Measurements from ENCODE around the gene PRIM2. TPM values are rescaled to one million over a fixed set of nuclear protein-coding genes. Genes with fewer than 3 reads are reported as not detected.
"Not testable (repeated sequence)": the region's sequence is repeated elsewhere in the genome, so short reads cannot be mapped to it uniquely, and the experiment has no call there.

PRIM2 gene
- total RNA-seq, 1 experiment from 2014 or later = 9.7 TPM

- H3K27me3 Mint-ChIP-seq (ENCODE audit: insufficient read depth, unreplicated experiment); H3K36me3 Mint-ChIP-seq (ENCODE audit: insufficient read depth, unreplicated experiment); H3K9me3 Mint-ChIP-seq (ENCODE audit: unreplicated experiment); CTCF ChIA-PET; H3K27ac Mint-ChIP-seq (ENCODE audit: low read depth, unreplicated experiment); DNase-seq (ENCODE audit: unreplicated experiment); H3K4me1 Mint-ChIP-seq (ENCODE audit: insufficient read depth, unreplicated experiment); intact Hi-C loops (cut with micrococcal nuclease); H3K4me3 Mint-ChIP-seq (ENCODE audit: unreplicated experiment); POLR2A ChIA-PET; BruUV-seq (replicated peaks): not testable (repeated sequence)
These were observed 314.3 kb downstream of the PRIM2 start for GRCh38 chr6:57631773-57632172.

DNA sequence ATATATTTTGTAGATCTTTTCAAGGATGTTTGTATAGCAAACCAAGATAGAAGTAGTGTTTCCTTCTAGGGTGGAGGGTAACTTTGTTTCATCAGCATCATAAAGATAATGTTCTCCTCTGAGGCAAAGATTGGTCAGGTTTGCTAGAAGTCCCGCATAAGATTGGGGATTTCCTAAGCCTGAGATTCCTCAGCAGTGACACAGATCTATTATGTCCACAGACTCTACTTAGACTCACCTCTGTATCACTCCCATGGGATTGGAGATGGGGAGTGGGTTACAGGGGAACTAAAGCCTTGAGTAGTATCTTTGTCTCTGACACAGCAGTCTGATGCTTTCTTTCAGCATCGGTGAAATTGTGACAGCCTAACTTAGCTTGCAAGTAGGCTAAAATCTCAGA is 341.1 kb downstream of the PRIM2 start:
- H3K27ac Mint-ChIP-seq (ENCODE audit: low read depth, unreplicated experiment); CTCF ChIA-PET; H3K4me1 Mint-ChIP-seq (ENCODE audit: insufficient read depth, unreplicated experiment); BruUV-seq (replicated peaks); H3K4me3 Mint-ChIP-seq (ENCODE audit: unreplicated experiment); H3K9me3 Mint-ChIP-seq (ENCODE audit: unreplicated experiment); intact Hi-C loops (cut with micrococcal nuclease); DNase-seq (ENCODE audit: unreplicated experiment); H3K27me3 Mint-ChIP-seq (ENCODE audit: insufficient read depth, unreplicated experiment); H3K36me3 Mint-ChIP-seq (ENCODE audit: insufficient read depth, unreplicated experiment): not testable (repeated sequence)
- POLR2A ChIA-PET = interaction anchor here (0.6 kb wide), 1 partner anchor 601 kb away, joined by 3 read pairs; no protein-coding TSS in a partner anchor

GRCh38 chr6:57659794-57660193 is 342.4 kb downstream of the PRIM2 start:
- H3K9me3 Mint-ChIP-seq (ENCODE audit: unreplicated experiment); H3K36me3 Mint-ChIP-seq (ENCODE audit: insufficient read depth, unreplicated experiment); H3K27ac Mint-ChIP-seq (ENCODE audit: low read depth, unreplicated experiment); H3K4me3 Mint-ChIP-seq (ENCODE audit: unreplicated experiment); H3K27me3 Mint-ChIP-seq (ENCODE audit: insufficient read depth, unreplicated experiment); POLR2A ChIA-PET; BruUV-seq (replicated peaks); H3K4me1 Mint-ChIP-seq (ENCODE audit: insufficient read depth, unreplicated experiment); DNase-seq (ENCODE audit: unreplicated experiment); CTCF ChIA-PET; intact Hi-C loops (cut with micrococcal nuclease): not testable (repeated sequence)

- H3K4me1 Mint-ChIP-seq (ENCODE audit: insufficient read depth, unreplicated experiment); CTCF ChIA-PET; BruUV-seq (replicated peaks); DNase-seq (ENCODE audit: unreplicated experiment); H3K27me3 Mint-ChIP-seq (ENCODE audit: insufficient read depth, unreplicated experiment); H3K36me3 Mint-ChIP-seq (ENCODE audit: insufficient read depth, unreplicated experiment); intact Hi-C loops (cut with micrococcal nuclease); POLR2A ChIA-PET; H3K4me3 Mint-ChIP-seq (ENCODE audit: unreplicated experiment); H3K27ac Mint-ChIP-seq (ENCODE audit: low read depth, unreplicated experiment); H3K9me3 Mint-ChIP-seq (ENCODE audit: unreplicated experiment): not testable (repeated sequence)
These were observed 343.5 kb downstream of the PRIM2 start for GRCh38 chr6:57660940-57661339.

- BruUV-seq (replicated peaks); DNase-seq (ENCODE audit: unreplicated experiment); CTCF ChIA-PET; POLR2A ChIA-PET; H3K9me3 Mint-ChIP-seq (ENCODE audit: unreplicated experiment); H3K36me3 Mint-ChIP-seq (ENCODE audit: insufficient read depth, unreplicated experiment); H3K27ac Mint-ChIP-seq (ENCODE audit: low read depth, unreplicated experiment); H3K4me3 Mint-ChIP-seq (ENCODE audit: unreplicated experiment); intact Hi-C loops (cut with micrococcal nuclease); H3K27me3 Mint-ChIP-seq (ENCODE audit: insufficient read depth, unreplicated experiment); H3K4me1 Mint-ChIP-seq (ENCODE audit: insufficient read depth, unreplicated experiment): not testable (repeated sequence)
These were observed 350.7 kb downstream of the PRIM2 start for GRCh38 chr6:57668108-57668507.

DNA sequence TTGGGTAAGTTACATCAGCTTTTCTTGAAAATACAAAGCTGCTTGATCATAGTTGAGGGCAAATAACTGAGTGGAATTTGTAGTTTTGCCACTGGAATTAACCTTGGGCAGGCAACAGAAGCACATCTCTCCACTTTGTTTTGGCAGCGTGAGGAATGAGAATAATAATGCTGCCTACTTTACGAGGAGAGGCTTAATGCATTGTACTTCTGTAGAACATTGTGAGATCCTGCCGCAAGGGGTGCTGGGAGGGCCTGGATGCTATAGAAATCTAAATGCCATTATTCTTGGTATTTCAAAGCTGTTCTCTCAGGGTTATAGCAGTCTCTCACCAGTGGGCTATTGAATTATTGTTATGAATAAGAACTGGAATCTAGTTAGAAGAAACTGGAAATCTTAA is 353.8 kb downstream of the PRIM2 start:
- POLR2A ChIA-PET; CTCF ChIA-PET; H3K9me3 Mint-ChIP-seq (ENCODE audit: unreplicated experiment); H3K27me3 Mint-ChIP-seq (ENCODE audit: insufficient read depth, unreplicated experiment); H3K27ac Mint-ChIP-seq (ENCODE audit: low read depth, unreplicated experiment); intact Hi-C loops (cut with micrococcal nuclease); H3K4me3 Mint-ChIP-seq (ENCODE audit: unreplicated experiment); H3K4me1 Mint-ChIP-seq (ENCODE audit: insufficient read depth, unreplicated experiment); H3K36me3 Mint-ChIP-seq (ENCODE audit: insufficient read depth, unreplicated experiment); DNase-seq (ENCODE audit: unreplicated experiment); BruUV-seq (replicated peaks): not testable (repeated sequence)

- CTCF ChIA-PET = interaction anchor here (0.7 kb wide), 1 partner anchor 42 kb away, joined by 3 read pairs; no protein-coding TSS in a partner anchor
- BruUV-seq (replicated peaks); intact Hi-C loops (cut with micrococcal nuclease); H3K9me3 Mint-ChIP-seq (ENCODE audit: unreplicated experiment); H3K4me1 Mint-ChIP-seq (ENCODE audit: insufficient read depth, unreplicated experiment); H3K27ac Mint-ChIP-seq (ENCODE audit: low read depth, unreplicated experiment); H3K27me3 Mint-ChIP-seq (ENCODE audit: insufficient read depth, unreplicated experiment); H3K4me3 Mint-ChIP-seq (ENCODE audit: unreplicated experiment); POLR2A ChIA-PET; H3K36me3 Mint-ChIP-seq (ENCODE audit: insufficient read depth, unreplicated experiment): not testable (repeated sequence)
- peak; percentile 28 for TF ChIP-seq CTCF (IDR thresholded peaks at IDR 0.05; ENCODE audit: unreplicated experiment)
- peak; percentile 34 for DNase-seq (ENCODE audit: unreplicated experiment)
These were observed 354.7 kb downstream of the PRIM2 start for GRCh38 chr6:57671937-57672627.

- BruUV-seq (replicated peaks); H3K36me3 Mint-ChIP-seq (ENCODE audit: insufficient read depth, unreplicated experiment); H3K4me3 Mint-ChIP-seq (ENCODE audit: unreplicated experiment); POLR2A ChIA-PET; H3K27ac Mint-ChIP-seq (ENCODE audit: low read depth, unreplicated experiment); CTCF ChIA-PET; H3K4me1 Mint-ChIP-seq (ENCODE audit: insufficient read depth, unreplicated experiment); intact Hi-C loops (cut with micrococcal nuclease); H3K27me3 Mint-ChIP-seq (ENCODE audit: insufficient read depth, unreplicated experiment); H3K9me3 Mint-ChIP-seq (ENCODE audit: unreplicated experiment): not testable (repeated sequence)
- peak; percentile 24 for DNase-seq (ENCODE audit: unreplicated experiment)
These were observed 355.9 kb downstream of the PRIM2 start for GRCh38 chr6:57673281-57673680.

DNA sequence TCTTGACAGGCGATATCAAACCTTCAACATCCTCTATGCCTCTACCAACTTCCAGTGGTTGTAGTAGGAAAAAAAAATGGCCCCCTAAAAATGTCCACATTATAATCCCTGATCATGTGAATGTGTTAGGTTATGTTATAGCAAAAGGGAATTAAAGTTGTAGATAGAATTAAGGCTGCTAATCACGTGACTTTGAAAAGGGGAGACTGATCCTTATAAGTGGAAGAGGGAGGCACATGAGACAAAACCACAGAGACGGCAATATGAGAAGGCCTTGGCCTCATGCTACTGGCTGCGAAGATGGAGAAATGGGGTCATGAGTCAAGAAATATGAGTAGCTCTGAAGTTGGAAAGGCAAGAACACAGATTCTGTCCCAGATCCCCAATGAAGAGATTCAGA is 358.0 kb downstream of the PRIM2 start:
- H3K27me3 Mint-ChIP-seq (ENCODE audit: insufficient read depth, unreplicated experiment); POLR2A ChIA-PET; intact Hi-C loops (cut with micrococcal nuclease); H3K36me3 Mint-ChIP-seq (ENCODE audit: insufficient read depth, unreplicated experiment); H3K4me1 Mint-ChIP-seq (ENCODE audit: insufficient read depth, unreplicated experiment); CTCF ChIA-PET; H3K4me3 Mint-ChIP-seq (ENCODE audit: unreplicated experiment); DNase-seq (ENCODE audit: unreplicated experiment); H3K27ac Mint-ChIP-seq (ENCODE audit: low read depth, unreplicated experiment); H3K9me3 Mint-ChIP-seq (ENCODE audit: unreplicated experiment); BruUV-seq (replicated peaks): not testable (repeated sequence)
